ENCODE results near the gene E2F6.

- TF ChIP-seq POLR2A (IDR thresholded peaks at IDR 0.05; ENCODE audit: low read length), result no peak
- no peak for TF ChIP-seq GATA1 (IDR thresholded peaks at IDR 0.05; ENCODE audit: low read depth, low read length)
Measured at GRCh38 chr2:11411244-11411643, 54.7 kb downstream of the E2F6 start.

Data from erythroblast (primary cell).